ENCODE measurements around the gene KMT2D.
A peak's percentile ranks its signal among the peaks of the same experiment; 100 is the strongest.

Gene KMT2D

DNA sequence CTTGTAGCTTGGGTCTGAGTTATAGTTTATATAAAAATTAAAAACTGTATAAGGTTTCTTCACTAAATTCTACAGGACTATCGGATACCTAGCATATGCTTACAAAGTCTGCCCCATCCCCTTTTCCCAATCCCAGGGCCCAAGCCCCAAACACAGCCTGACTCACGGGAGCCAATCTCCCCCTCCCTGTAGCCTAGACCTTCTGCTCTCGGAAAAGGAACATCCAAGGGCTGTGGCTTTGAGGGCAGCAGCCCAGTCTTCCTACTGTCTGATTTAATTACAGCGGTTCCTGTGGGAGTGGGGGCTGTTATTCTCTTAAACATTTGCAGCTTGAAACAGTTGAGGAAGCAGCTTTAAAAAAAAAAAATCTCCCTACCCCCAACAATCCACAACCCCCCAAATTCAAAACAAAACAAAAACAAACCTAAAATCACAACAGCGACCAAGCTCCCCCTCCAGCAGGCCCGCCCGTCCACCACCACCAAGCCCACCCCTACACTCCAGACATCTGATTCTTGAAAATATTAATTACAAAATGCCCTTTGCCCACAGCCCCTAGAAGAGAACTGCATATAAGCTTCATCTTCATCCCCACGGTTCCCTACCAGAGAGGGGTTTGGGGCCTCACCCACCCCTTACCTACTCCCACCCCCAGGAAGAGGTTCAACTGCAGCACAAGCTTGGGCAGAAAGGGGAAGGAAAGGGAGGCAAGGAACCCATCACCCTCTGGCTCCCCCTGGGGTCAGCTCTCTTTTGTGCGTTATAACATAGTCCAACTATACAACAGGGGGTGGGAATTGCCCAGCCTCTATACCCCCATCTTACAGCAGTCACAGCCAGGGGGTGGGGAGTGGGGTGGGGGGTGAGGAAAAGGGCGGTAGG lies 40.9 kb downstream of the KMT2D start:
- peak in 1 of 56 donors; percentile 17 for DNase-seq

DNA sequence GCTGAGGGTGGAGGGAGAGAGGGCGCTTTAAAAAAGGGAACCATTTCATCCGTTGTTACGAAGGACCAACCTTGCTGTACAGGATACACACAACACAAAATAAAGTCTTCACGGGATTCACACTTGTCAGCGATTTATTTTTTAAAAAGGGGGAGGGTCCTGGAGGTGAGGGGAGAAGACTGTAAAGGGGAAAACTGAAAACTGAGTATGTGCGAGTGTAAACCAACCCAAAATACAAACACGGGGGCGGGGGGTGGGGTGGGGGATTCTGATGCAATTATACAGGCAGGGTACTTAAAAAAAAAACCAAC lies 41.5 kb downstream of the KMT2D start:
- no peak for DNase-seq

- peak; percentile 63 to 97 (median 92) for DNase-seq
Observed at GRCh38 chr12:49018261-49019119, 42.1 kb downstream of the KMT2D start, which contains the start of gene PRKAG1. TSS of gene PRKAG1 (minus strand) at chr12:49018776. CDS start at chr12:49018740, 36 bp downstream.

GRCh38 chr12:49017891-49018260 lies 42.7 kb downstream of the KMT2D start:
- DNase-seq, result peak in 12 of 56 donors; percentile 10 to 51 (median 36)

DNA sequence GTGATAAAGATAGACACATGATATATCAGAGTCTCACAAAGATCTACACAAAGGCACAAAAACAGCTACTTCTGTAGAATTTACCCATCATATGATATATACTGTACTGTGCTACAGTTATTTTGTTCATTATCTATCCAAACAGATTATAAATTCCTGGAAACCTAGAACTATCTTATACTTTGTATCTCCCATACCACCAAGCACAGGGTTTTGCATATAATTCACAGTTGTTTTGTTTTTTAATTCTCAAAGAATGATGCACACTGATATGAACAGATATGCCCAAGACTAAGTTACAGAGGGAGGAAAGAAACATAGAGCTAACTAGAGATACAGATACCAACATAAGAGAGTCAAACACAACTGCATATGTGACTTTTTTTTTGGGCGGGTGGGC lies 45.4 kb downstream of the KMT2D start:
- DNase-seq, result no peak

DNA sequence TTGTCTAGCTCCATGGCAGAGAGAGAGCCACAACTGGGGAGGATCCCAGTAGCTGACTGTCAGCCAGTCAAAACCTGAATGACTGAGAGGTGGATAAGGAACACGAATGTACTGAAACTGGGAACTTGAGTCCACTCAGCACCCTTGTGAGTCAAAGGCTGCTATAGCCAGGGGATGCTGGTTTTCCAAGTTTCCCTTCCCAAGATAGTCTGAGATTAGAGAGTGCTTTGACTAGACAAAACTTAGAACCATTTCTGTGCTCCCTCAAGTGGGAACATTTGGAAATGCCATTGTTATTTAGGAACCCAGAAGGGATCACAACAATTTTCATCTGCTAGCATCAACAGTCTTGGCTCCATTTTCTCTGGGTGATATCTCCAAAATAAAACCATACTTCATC lies 46.0 kb downstream of the KMT2D start:
- DNase-seq, result no peak

- no peak for DNase-seq
Observed at GRCh38 chr12:49013428-49013827, 47.2 kb downstream of the KMT2D start.

DNA sequence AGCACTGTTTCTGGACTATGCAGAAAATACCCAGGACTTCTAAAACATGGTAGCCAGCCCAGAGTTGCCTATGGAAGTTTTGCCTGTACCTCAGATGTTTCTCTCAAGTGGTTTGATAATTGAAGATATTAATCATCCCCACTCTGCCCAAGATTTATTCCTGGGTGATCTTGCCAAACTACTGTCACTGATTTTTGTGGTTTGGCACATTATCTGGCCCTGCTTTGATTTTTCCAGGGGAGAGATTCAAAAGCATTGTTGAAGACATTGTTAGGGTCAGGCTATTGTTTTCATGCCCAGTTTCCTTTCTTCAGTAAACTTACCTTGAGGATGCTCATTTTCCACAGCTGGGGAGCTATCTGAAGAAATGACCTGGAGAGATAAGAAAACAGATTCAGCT lies 47.9 kb downstream of the KMT2D start:
- no peak for DNase-seq

All from nucleus accumbens (tissue), 56 donors.